ENCODE results near the gene SLC9A6.
A peak's percentile ranks its signal among the peaks of the same experiment; 100 is the strongest.

Gene SLC9A6

DNA sequence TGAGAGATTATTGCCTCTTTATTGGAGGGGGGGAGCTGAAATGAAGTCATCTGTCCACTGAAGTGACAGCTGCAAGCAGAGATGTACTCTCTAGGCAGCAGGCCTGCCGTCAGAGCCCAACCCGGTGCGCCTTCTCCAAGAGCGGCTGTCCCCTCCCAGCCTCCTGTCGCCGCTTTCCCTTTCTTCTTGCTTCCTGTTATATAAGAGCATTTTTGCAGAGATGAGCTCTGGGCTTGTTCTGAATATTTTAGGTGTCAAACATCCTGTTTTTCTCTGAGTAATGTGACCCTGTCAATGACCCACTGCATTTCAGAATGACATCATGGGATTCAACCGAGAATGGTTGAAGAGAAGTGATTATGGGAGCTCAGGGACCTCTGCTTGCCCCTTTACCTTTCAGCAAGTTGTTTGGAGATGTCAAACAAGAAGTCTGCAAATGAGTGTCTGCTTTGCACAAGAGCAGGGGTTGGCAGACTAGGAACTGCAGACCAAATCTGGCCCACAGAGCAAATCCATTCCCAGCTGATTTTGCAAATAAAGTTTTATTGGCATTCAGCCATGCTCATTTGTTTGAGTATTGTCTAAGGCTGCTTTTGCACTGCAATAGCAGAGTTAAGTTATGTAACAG, 79.9 kb downstream of the SLC9A6 start (continued):
- TF ChIP-seq, protein P1, sequence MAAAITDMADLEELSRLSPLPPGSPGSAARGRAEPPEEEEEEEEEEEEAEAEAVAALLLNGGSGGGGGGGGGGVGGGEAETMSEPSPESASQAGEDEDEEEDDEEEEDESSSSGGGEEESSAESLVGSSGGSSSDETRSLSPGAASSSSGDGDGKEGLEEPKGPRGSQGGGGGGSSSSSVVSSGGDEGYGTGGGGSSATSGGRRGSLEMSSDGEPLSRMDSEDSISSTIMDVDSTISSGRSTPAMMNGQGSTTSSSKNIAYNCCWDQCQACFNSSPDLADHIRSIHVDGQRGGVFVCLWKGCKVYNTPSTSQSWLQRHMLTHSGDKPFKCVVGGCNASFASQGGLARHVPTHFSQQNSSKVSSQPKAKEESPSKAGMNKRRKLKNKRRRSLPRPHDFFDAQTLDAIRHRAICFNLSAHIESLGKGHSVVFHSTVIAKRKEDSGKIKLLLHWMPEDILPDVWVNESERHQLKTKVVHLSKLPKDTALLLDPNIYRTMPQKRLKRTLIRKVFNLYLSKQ (tag by site-specific recombination; IDR thresholded peaks at IDR 0.05; ENCODE audit: borderline replicate concordance) = no peak
- TF ChIP-seq ZNF626 (tag by site-specific recombination; IDR thresholded peaks at IDR 0.05) = no peak
- 0 out of 2 replicates have a peak, but pooled peaks have one; percentile 7 for TF ChIP-seq GLIS2 (tag by site-specific recombination; IDR thresholded peaks at IDR 0.05)
- no peak for TF ChIP-seq YY2 (tag by site-specific recombination; IDR thresholded peaks at IDR 0.05)
- TF ChIP-seq ZNF354C (tag by site-specific recombination; IDR thresholded peaks at IDR 0.05; ENCODE audit: borderline replicate concordance, low read depth) = no peak
- peak; percentile 75; the same call in 1 of the 2 replicates for TF ChIP-seq ZNF394 (tag by site-specific recombination; IDR thresholded peaks at IDR 0.05; ENCODE audit: borderline replicate concordance)
- TF ChIP-seq ZNF169 (tag by site-specific recombination; IDR thresholded peaks at IDR 0.05) = no peak
- no peak for TF ChIP-seq ZNF302 (tag by site-specific recombination; IDR thresholded peaks at IDR 0.05; ENCODE audit: low read depth)
- TF ChIP-seq ZNF555 (tag by site-specific recombination; conservative IDR thresholded peaks at IDR 0.05) = no peak
- TF ChIP-seq GLI2 (tag by site-specific recombination; IDR thresholded peaks at IDR 0.05; ENCODE audit: borderline replicate concordance, low read depth) = peak; percentile 66
- TF ChIP-seq, protein P2, sequence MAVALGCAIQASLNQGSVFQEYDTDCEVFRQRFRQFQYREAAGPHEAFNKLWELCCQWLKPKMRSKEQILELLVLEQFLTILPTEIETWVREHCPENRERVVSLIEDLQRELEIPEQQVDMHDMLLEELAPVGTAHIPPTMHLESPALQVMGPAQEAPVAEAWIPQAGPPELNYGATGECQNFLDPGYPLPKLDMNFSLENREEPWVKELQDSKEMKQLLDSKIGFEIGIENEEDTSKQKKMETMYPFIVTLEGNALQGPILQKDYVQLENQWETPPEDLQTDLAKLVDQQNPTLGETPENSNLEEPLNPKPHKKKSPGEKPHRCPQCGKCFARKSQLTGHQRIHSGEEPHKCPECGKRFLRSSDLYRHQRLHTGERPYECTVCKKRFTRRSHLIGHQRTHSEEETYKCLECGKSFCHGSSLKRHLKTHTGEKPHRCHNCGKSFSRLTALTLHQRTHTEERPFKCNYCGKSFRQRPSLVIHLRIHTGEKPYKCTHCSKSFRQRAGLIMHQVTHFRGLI (tag by site-specific recombination; IDR thresholded peaks at IDR 0.05) = peak; percentile 98
- TF ChIP-seq ZNF791 (tag by site-specific recombination; IDR thresholded peaks at IDR 0.05) = no peak
- no peak for TF ChIP-seq ZNF311 (tag by site-specific recombination; IDR thresholded peaks at IDR 0.05; ENCODE audit: borderline replicate concordance)
- 0 out of 2 replicates have a peak, but pooled peaks have one; percentile 48 for TF ChIP-seq MEIS1 (CRISPR knock-in tag; IDR thresholded peaks at IDR 0.05; ENCODE audit: borderline replicate concordance)
- TF ChIP-seq BCL11A (tag by site-specific recombination; IDR thresholded peaks at IDR 0.05; ENCODE audit: low read depth) = peak; percentile 78; the same call in 1 of the 2 replicates
- no peak for TF ChIP-seq ZNF274 (IDR thresholded peaks at IDR 0.05; ENCODE audit: low read length)
- TF ChIP-seq ZNF274 (tag by site-specific recombination; IDR thresholded peaks at IDR 0.05; ENCODE audit: borderline replicate concordance) = no peak
- TF ChIP-seq ZNF433 (tag by site-specific recombination; IDR thresholded peaks at IDR 0.05; ENCODE audit: low read depth) = no peak
- no peak for TF ChIP-seq ZNF114 (tag by site-specific recombination; IDR thresholded peaks at IDR 0.05)
- TF ChIP-seq, protein P3, sequence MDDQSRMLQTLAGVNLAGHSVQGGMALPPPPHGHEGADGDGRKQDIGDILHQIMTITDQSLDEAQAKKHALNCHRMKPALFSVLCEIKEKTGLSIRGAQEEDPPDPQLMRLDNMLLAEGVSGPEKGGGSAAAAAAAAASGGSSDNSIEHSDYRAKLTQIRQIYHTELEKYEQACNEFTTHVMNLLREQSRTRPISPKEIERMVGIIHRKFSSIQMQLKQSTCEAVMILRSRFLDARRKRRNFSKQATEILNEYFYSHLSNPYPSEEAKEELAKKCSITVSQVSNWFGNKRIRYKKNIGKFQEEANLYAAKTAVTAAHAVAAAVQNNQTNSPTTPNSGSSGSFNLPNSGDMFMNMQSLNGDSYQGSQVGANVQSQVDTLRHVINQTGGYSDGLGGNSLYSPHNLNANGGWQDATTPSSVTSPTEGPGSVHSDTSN (CRISPR knock-in tag; IDR thresholded peaks at IDR 0.05) = no peak
- TF ChIP-seq, protein P4, sequence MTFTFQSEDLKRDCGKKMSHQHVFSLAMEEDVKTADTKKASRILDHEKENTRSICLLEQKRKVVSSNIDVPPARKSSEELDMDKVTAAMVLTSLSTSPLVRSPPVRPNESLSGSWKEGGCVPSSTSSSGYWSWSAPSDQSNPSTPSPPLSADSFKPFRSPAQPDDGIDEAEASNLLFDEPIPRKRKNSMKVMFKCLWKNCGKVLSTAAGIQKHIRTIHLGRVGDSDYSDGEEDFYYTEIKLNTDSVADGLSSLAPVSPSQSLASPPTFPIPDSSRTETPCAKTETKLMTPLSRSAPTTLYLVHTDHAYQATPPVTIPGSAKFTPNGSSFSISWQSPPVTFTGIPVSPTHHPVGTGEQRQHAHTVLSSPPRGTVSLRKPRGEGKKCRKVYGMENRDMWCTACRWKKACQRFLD (tag by site-specific recombination; IDR thresholded peaks at IDR 0.05) = no peak
- TF ChIP-seq ZNF174 (tag by site-specific recombination; IDR thresholded peaks at IDR 0.05) = no peak
- TF ChIP-seq ZFP3 (tag by site-specific recombination; IDR thresholded peaks at IDR 0.05; ENCODE audit: low read depth) = no peak
- TF ChIP-seq, protein P5, sequence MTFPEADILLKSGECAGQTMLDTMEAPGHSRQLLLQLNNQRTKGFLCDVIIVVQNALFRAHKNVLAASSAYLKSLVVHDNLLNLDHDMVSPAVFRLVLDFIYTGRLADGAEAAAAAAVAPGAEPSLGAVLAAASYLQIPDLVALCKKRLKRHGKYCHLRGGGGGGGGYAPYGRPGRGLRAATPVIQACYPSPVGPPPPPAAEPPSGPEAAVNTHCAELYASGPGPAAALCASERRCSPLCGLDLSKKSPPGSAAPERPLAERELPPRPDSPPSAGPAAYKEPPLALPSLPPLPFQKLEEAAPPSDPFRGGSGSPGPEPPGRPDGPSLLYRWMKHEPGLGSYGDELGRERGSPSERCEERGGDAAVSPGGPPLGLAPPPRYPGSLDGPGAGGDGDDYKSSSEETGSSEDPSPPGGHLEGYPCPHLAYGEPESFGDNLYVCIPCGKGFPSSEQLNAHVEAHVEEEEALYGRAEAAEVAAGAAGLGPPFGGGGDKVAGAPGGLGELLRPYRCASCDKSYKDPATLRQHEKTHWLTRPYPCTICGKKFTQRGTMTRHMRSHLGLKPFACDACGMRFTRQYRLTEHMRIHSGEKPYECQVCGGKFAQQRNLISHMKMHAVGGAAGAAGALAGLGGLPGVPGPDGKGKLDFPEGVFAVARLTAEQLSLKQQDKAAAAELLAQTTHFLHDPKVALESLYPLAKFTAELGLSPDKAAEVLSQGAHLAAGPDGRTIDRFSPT (tag by site-specific recombination; IDR thresholded peaks at IDR 0.05) = peak; percentile 89
- no peak for TF ChIP-seq HOXC10 (CRISPR knock-in tag; IDR thresholded peaks at IDR 0.05)
- no peak for TF ChIP-seq ZNF416 (tag by site-specific recombination; IDR thresholded peaks at IDR 0.05)
- TF ChIP-seq, protein P6, sequence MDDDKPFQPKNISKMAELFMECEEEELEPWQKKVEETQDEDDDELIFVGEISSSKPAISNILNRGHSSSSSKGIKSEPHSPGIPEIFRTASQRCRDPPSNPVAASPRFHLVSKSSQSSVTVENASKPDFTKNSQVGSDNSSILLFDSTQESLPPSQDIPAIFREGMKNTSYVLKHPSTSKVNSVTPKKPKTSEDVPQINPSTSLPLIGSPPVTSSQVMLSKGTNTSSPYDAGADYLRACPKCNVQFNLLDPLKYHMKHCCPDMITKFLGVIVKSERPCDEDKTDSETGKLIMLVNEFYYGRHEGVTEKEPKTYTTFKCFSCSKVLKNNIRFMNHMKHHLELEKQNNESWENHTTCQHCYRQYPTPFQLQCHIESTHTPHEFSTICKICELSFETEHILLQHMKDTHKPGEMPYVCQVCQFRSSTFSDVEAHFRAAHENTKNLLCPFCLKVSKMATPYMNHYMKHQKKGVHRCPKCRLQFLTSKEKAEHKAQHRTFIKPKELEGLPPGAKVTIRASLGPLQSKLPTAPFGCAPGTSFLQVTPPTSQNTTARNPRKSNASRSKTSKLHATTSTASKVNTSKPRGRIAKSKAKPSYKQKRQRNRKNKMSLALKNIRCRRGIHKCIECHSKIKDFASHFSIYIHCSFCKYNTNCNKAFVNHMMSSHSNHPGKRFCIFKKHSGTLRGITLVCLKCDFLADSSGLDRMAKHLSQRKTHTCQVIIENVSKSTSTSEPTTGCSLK (tag by site-specific recombination; IDR thresholded peaks at IDR 0.05) = no peak
- no peak for TF ChIP-seq RBAK (tag by site-specific recombination; IDR thresholded peaks at IDR 0.05)
